Caco-2 (cell line): Measurements from ENCODE around the gene AOPEP. TPM values are rescaled to one million over a fixed set of nuclear protein-coding genes. Genes with fewer than 3 reads are reported as not detected.

Experiments
- BruUV-seq: library from RNA; stranded (reverse); fragments of 400-500 nt; replicated peaks from 2 replicates; lab custom pipeline; 2021; lab: Mats Ljungman, UMichigan
- CTCF ChIA-PET: fragments of 300-600 bp; sonication (Branson Sonifier 250); formaldehyde crosslinking; loops from one replicate; lab custom pipeline; 2022; ENCODE audit warnings: antibody characterized with exemption; lab: Charles Lee
- POLR2A ChIA-PET: fragments of 300-600 bp; sonication (Branson Sonifier 250); formaldehyde crosslinking; loops from one replicate; lab custom pipeline; 2022; ENCODE audit warnings: antibody characterized with exemption; lab: Charles Lee
- DNase-seq, 2 experiments: peaks; one replicate each; pipeline versions ENCODE4 v3.0.0 to v3.0.0-alpha.2; 2020 to 2022
- H3K27me3 ChIP-seq: replicated peaks from 2 replicates; pipeline ENCODE4 v1.6.0; 2011; ENCODE audit warnings: low read length; ENCODE audit not compliant: control insufficient read depth, insufficient read depth
- H3K36me3 ChIP-seq: 2 replicates; pipeline ENCODE4 v1.5.1; 2011; ENCODE audit warnings: low read length; ENCODE audit not compliant: control insufficient read depth, insufficient read depth
- H3K4me1 ChIP-seq: fragments of 250-450 bp; sonication (Bioruptor Pico); 2 replicates; pipeline ENCODE4 v1.5.1; 2020; ENCODE audit warnings: mild to moderate bottlenecking
- H3K4me3 ChIP-seq: 2 replicates; pipeline ENCODE4 v1.5.1; 2011; ENCODE audit warnings: low read depth, mild to moderate bottlenecking, control low read depth, low read length
- H3K9me3 ChIP-seq: fragments of 250-450 bp; sonication (Bioruptor Pico); 2 replicates; pipeline ENCODE4 v1.5.1; 2020; ENCODE audit warnings: mild to moderate bottlenecking, moderate library complexity
- H3K27ac Mint-ChIP-seq: one replicate; pipeline ENCODE4 v1.8.0; 2022; ENCODE audit warnings: mixed read lengths; ENCODE audit not compliant: unreplicated experiment
- H3K27me3 Mint-ChIP-seq: one replicate; pipeline ENCODE4 v1.8.0; 2022; ENCODE audit warnings: mixed read lengths; ENCODE audit not compliant: insufficient read depth, unreplicated experiment
- H3K36me3 Mint-ChIP-seq: one replicate; pipeline ENCODE4 v1.8.0; 2022; ENCODE audit warnings: mild to moderate bottlenecking, mixed read lengths; ENCODE audit not compliant: insufficient read depth, unreplicated experiment
- H3K4me1 Mint-ChIP-seq: one replicate; pipeline ENCODE4 v1.8.0; 2022; ENCODE audit warnings: low read depth, mixed read lengths; ENCODE audit not compliant: unreplicated experiment
- H3K4me3 Mint-ChIP-seq: one replicate; pipeline ENCODE4 v1.8.0; 2022; ENCODE audit warnings: mild to moderate bottlenecking, moderate library complexity, mixed read lengths; ENCODE audit not compliant: unreplicated experiment
- H3K9me3 Mint-ChIP-seq: one replicate; pipeline ENCODE4 v1.8.0; 2022; ENCODE audit warnings: mixed read lengths; ENCODE audit not compliant: unreplicated experiment
- intact Hi-C: fragments of 100-400 bp; cut with micrococcal nuclease; formaldehyde crosslinking; loops from one replicate; pipeline ENCODE4 v1.10.0; 2022; ENCODE audit not compliant: unreplicated experiment
- total RNA-seq: library from RNA; stranded (reverse); gene quantifications from 2 replicates; pipeline ENCODE4 v1.2.3, GENCODE V29; 2022
- TF ChIP-seq, protein P1 (sequence below), 2 experiments: fragments of 200-600 bp in 1 of 2; IDR thresholded peaks; 1 replicate in 1 of 2; 2 replicates in 1 of 2; pipeline versions ENCODE4 v1.5.1 to v1.8.0; 2011 to 2022; ENCODE audit warnings: antibody characterized with exemption in 1 of 2, control low read depth in 1 of 2, inconsistent platforms in 1 of 2, low read depth in 1 of 2, low read length in 1 of 2, mild to moderate bottlenecking in 1 of 2, moderate library complexity in 1 of 2; ENCODE audit not compliant: insufficient read depth in 1 of 2, severe bottlenecking in 1 of 2, unreplicated experiment in 1 of 2

AOPEP gene
- total RNA-seq, 1 experiment from 2014 or later, result 63.3 TPM

DNA sequence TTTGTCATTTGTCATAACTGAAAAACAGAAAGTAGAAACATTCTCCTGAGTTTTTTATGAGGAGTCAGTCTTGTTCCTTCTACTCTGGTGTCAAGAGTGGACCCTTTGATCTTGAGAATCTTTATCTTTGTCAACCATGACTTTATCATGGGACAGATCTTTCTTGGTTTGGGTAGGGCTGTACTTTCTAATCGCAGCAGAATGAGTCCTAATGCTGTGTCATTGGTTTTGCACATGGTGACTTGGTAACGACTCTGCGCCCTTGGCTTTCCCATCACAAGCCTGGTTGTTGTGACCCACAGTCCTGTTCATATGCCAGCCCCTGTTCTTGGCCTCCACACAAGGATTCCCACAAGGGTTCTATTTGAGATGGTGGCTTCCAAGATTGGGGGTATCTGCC, 45.6 kb downstream of the AOPEP start:
- H3K27me3 Mint-ChIP-seq, result no peaks in the 10 kb centered on the region
- TF ChIP-seq, protein P1, sequence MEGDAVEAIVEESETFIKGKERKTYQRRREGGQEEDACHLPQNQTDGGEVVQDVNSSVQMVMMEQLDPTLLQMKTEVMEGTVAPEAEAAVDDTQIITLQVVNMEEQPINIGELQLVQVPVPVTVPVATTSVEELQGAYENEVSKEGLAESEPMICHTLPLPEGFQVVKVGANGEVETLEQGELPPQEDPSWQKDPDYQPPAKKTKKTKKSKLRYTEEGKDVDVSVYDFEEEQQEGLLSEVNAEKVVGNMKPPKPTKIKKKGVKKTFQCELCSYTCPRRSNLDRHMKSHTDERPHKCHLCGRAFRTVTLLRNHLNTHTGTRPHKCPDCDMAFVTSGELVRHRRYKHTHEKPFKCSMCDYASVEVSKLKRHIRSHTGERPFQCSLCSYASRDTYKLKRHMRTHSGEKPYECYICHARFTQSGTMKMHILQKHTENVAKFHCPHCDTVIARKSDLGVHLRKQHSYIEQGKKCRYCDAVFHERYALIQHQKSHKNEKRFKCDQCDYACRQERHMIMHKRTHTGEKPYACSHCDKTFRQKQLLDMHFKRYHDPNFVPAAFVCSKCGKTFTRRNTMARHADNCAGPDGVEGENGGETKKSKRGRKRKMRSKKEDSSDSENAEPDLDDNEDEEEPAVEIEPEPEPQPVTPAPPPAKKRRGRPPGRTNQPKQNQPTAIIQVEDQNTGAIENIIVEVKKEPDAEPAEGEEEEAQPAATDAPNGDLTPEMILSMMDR (IDR thresholded peaks at IDR 0.05; ENCODE audit: insufficient read depth in 1 of 2, low read depth in 1 of 2, low read length in 1 of 2, severe bottlenecking in 1 of 2, unreplicated experiment in 1 of 2), result no peak
- H3K4me1 ChIP-seq, result peaks cover 7% of the 10 kb centered on the region
- peaks cover 16% of the 10 kb centered on the region for H3K4me1 Mint-ChIP-seq
- H3K27me3 ChIP-seq, result no peaks in the 10 kb centered on the region
- no peak for DNase-seq
- ChIA-PET POLR2A (no interaction called here), CTCF (no interaction called here)
- no peak overlapping the region for H3K27ac Mint-ChIP-seq
- H3K4me3 Mint-ChIP-seq, result no peak overlapping the region
- H3K9me3 ChIP-seq, result no peaks in the 10 kb centered on the region
- peaks cover 6% of the 10 kb centered on the region for H3K36me3 Mint-ChIP-seq
- no peaks in the 10 kb centered on the region for H3K36me3 ChIP-seq
- no peak overlapping the region for H3K4me3 ChIP-seq
- intact Hi-C loops, result no loop called here
- no TSS peak for BruUV-seq
- H3K9me3 Mint-ChIP-seq, result no peaks in the 10 kb centered on the region

DNA sequence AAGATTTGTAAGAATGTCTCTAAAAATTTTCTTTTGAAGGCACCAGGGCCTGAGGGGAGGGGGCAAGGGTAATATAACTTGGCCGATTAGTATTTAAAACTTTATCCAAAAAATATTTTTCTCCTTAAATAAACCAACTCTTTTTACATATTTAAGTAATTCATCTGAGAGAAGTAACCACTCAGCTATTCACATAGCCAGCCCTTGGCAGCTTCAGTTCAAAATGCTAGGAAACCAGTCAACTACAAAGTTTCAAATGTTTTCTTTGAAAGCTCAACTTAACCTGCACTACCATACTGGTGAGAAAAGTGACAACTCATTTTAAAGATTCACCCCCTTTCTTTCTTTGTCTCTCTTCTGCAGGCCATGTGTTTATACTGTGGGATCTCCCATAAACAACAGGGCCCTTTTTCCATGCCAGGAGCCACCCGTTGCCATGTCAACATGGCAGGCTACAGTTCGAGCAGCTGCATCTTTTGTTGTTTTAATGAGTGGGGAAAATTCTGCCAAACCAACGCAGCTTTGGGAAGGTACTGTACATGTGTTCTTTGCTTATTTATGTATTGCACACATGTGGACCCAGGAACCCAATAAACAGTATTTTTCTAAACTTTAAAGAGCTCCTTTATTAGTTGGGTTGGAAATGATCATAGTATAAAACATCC, 46.3 kb downstream of the AOPEP start:
- no peaks in the 10 kb centered on the region for H3K27me3 Mint-ChIP-seq
- H3K9me3 ChIP-seq, result no peaks in the 10 kb centered on the region
- H3K27ac Mint-ChIP-seq, result no peak overlapping the region
- BruUV-seq, result no TSS peak
- ChIA-PET CTCF (no interaction called here), POLR2A (no interaction called here)
- H3K9me3 Mint-ChIP-seq, result no peaks in the 10 kb centered on the region
- H3K4me1 ChIP-seq, result peaks cover 7% of the 10 kb centered on the region
- no peaks in the 10 kb centered on the region for H3K27me3 ChIP-seq
- H3K36me3 Mint-ChIP-seq, result peaks cover 6% of the 10 kb centered on the region
- no peak overlapping the region for H3K4me3 Mint-ChIP-seq
- no peak overlapping the region for H3K4me3 ChIP-seq
- peaks cover 16% of the 10 kb centered on the region for H3K4me1 Mint-ChIP-seq
- TF ChIP-seq, protein P1 (IDR thresholded peaks at IDR 0.05; ENCODE audit: insufficient read depth in 1 of 2, low read depth in 1 of 2, low read length in 1 of 2, severe bottlenecking in 1 of 2, unreplicated experiment in 1 of 2), result no peak
- H3K36me3 ChIP-seq, result no peaks in the 10 kb centered on the region
- no peak for DNase-seq
- intact Hi-C loops, result no loop called here

DNA sequence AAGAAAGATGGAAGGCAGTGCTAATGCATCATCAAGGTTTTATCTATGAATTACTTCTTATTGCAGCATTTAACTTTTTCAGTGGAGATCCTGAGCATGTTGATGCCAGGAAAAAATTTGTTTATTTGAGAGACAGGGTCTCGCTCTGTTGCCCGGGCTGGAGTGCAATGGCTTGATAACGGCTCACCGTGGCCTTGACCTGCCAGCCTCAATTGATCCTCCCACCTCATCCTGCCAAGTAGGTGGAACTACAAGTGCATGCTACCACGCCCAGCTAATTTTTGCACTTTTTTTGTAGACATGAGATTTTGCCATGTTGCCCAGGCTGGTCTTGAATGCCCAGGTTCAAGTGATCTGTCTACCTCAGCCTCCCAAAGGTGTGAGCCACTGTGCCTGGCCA, 47.2 kb downstream of the AOPEP start:
- Histone ChIP-seq H3K36me3 (no peaks in the 10 kb centered on the region), H3K4me3 (no peak overlapping the region), H3K4me1 (peaks cover 7% of the 10 kb centered on the region), H3K9me3 (no peaks in the 10 kb centered on the region), H3K27me3 (no peaks in the 10 kb centered on the region)
- Mint-ChIP-seq H3K27ac (no peak overlapping the region), H3K27me3 (no peaks in the 10 kb centered on the region), H3K9me3 (no peaks in the 10 kb centered on the region), H3K4me1 (peaks cover 16% of the 10 kb centered on the region), H3K4me3 (no peak overlapping the region), H3K36me3 (peaks cover 6% of the 10 kb centered on the region)
- POLR2A ChIA-PET, result no interaction called here
- BruUV-seq, result no TSS peak
- CTCF ChIA-PET, result no interaction called here
- TF ChIP-seq, protein P1 (IDR thresholded peaks at IDR 0.05; ENCODE audit: insufficient read depth in 1 of 2, low read depth in 1 of 2, low read length in 1 of 2, severe bottlenecking in 1 of 2, unreplicated experiment in 1 of 2), result no peak
- intact Hi-C loops, result no loop called here
- DNase-seq, result no peak
